HG03439 (cell line): ENCODE measurements around the gene DAP.
"Not testable (repeated sequence)": the region's sequence is repeated elsewhere in the genome, so short reads cannot be mapped to it uniquely, and the experiment has no call there.

Experiments used
- ATAC-seq: cut with Tn5 transposase; IDR thresholded peaks from one replicate; pipeline ENCODE4 v1.9.1; 2021; ENCODE audit warnings: mild to moderate bottlenecking, moderate library complexity; ENCODE audit not compliant: unreplicated experiment

DAP gene

GRCh38 chr5:10735569-10736276 is 25.3 kb downstream of the DAP start:
- ATAC-seq: peak; percentile 55

DNA sequence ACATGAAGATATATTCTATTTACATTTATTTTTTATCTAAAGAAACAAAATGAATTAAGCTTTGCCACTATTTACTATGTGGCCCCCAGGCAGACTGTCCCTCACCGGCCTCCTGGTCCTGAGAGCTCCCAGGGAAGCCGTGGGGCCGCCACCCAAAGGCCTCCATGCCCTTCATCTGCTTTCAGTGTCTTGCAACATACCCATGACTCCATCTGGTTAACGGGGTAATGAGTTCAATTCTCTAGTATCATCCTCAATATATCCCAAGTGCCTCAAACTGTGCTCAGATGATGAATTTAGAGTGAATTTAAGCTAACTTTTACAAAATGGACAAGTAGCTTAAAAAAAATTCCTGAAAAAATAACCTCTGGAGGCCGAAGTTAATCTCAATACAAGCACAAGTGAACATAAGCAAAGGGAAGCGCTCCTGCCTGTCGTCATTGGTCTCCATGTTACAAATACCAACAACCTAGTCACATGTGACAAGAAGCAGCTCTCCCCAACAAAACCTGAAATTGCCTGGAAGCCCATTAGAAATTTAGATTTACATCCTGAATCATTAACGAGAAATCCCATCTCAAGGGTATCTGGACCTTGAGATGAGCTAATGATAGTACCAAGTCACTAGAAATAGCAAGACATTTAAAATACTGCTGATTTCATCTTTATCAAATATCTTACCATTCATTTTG is 26.1 kb downstream of the DAP start:
- ATAC-seq: no peak

DNA sequence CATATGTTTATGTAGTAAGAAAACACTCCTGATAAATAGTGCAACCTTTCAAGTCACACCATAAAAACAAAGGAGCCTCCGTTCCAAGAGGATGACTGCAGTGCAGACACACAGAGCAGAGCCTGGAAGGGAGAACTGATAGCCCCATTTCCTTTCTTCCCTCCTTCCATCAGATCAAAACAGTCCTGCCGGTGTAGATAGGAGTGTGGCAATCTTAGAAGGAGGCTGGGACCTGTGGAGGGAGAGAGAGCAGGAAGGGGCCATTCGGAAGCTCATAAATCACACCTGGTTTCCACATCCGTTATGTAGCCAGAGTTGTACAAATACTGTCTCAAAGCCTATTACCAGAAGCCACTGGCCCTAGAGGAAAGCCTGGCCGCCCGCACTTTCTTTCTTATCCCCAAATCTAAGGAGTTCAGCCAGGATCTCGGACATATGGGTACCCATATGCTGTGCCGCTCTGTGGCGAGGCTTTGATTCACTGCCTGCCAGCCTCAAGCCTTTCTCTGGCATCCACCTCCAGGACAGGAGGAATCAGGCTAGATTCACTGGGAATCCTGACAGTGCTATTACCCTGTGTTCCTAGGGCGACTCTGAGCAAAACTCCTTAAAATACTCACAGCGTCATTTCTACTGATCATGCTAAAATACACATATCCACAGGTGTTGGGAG is 26.9 kb downstream of the DAP start:
- ATAC-seq: no peak

DNA sequence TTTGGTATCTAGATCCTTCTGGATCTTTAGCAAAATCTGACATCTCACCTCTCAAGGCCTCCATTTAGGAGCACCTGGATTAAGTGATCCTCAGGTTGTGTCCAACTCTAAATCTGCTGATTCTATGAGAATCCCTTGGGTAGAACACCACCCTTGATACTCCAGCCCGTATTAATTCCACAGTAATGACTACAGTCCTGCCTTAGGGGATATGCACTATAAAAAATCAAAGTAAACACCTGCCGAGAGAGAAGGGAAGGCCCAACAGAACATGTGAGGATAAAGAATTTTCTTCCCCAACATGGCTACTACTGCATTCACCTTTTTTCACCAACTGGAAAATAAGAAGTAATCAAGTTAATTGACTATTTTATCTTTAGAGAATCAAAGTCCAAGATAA is 27.6 kb downstream of the DAP start:
- no peak for ATAC-seq

- ATAC-seq: no peak
Measured at GRCh38 chr5:10731913-10732312, 29.1 kb downstream of the DAP start.

GRCh38 chr5:10730043-10730351 is 31.0 kb downstream of the DAP start:
- ATAC-seq: no peak

- ATAC-seq: no peak
Measured at GRCh38 chr5:10729320-10730042, 31.6 kb downstream of the DAP start.

- ATAC-seq: no peak
Measured at GRCh38 chr5:10728679-10729078, 32.4 kb downstream of the DAP start.

DNA sequence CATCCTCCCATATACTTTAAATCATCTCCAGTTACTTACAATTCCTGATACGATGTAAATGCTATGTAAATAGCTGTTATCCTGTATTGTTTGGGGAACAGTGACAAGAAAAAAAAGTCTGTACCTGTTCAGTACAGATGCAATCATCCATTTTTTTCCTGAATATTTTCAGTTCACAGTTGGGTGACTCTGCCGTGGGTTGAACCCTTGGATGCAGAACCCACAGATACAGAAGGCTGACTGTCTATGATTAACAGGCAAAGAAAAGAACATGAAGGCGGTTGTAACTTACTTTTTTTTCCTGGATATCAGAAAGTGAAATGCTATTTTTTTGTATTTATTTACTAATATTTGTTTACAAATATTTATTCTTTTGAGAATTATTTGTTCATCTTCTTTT is 33.2 kb downstream of the DAP start:
- no peak for ATAC-seq

DNA sequence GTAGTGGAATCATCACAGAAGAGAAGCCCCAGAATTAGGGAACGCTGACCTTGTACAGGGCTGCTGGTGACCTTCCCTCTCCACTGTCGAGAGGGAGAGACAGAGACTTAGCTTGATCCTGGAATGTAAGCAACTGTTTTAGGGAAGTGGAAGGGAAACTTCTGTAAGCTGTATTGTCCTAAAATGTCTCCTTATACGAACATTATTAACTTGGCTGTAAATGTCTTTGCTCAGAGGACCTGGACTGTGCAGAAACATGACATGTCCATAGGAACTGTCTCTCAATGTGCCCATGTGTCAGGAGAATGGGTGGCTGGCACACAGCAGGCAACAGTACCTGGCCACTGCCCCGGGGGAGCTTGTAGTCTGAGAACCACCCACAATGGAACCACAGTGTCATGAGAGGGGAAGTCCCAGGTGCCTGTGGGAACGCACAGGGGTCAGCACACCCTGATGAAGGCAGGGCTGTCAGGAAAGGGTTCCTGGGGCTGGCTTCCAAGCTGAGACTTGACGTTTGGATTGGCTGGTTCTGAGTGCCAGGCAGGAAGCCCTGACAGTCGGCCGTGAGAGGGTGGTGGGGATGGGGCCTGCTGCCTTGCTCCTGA is 34.0 kb downstream of the DAP start:
- ATAC-seq: peak; percentile 87

GRCh38 chr5:10726179-10726912 is 34.7 kb downstream of the DAP start:
- ATAC-seq: peak; percentile 31

GRCh38 chr5:10725636-10726035 is 35.4 kb downstream of the DAP start:
- no peak for ATAC-seq

- no peak for ATAC-seq
Measured at GRCh38 chr5:10724781-10725507, 36.1 kb downstream of the DAP start.

DNA sequence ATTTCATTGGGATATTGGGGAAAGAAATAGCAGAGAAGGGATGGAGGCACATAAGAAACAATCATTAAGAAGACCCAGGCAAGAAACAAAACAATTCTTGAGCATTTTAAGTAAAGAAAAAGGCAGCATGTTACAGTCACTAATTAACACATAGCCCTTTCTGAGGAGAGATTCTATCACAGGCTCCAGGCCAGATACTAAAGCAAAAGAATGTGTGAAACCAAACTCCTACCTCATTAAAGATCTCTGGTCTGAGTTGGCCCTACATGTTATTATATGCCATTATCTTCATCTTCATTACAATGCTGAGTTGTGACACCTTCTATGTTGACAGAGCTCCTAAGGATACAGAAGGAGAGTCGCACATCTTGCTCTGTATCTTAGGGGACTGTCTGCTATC is 37.5 kb downstream of the DAP start:
- no peak for ATAC-seq

DNA sequence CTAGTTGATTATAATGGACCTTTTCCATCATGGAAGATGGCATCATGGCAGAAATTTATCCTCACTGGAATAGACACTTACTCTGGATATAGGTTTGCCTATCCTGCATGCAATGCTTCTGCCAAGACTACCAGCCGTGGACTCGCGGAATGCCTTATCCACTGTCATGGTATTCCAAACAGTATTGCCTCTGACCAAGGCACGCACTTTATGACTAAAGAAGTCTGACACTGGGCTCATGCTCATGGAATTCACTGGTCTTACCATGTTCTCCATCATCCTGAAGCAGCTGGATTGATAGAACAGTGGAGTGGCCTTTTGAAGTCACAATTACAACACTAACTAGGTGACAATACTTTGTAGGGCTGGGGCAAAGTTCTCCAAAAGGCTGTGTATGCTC is 40.3 kb downstream of the DAP start:
- not testable (repeated sequence) for ATAC-seq

GRCh38 chr5:10719965-10720364 is 41.1 kb downstream of the DAP start:
- ATAC-seq: no peak

GRCh38 chr5:10718617-10719016 is 42.4 kb downstream of the DAP start:
- not testable (repeated sequence) for ATAC-seq

- not testable (repeated sequence) for ATAC-seq
Measured at GRCh38 chr5:10716825-10717224, 44.2 kb downstream of the DAP start.

DNA sequence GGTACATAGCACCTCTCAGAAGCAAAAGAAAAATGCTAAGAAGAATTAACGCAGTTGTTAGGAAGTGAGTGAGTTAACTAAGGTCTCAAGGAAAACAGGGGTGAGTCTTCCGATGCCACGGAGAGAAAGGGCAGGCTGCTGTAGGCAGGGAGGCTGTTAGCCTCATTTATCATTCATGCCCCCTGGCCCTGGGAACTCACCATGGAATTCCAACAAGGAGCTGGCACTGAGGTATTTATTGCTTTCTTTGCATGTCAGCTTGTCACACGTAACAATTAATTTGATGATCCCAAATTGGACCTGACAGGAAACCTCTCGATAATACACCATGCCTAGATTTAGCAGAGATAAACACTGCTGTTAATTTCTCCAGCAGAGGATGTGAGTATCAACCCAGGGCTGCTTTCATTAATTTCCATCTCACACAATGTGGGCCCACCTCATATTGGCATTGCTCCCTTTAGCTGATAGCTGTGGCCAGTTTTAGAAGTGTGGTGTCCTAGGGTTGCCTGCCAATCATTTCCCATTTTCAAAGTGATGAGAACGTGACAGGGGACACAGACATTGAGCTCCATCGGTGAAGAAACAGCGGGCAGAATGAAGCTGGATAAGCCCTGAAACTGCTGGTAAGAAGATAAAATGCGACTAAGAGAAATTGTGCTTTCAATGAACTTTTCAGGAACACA is 45.3 kb downstream of the DAP start:
- no peak for ATAC-seq
